DND-41 (cell line): Measurements from ENCODE around the gene GET4.
"Not testable (repeated sequence)": the region's sequence is repeated elsewhere in the genome, so short reads cannot be mapped to it uniquely, and the experiment has no call there.

Experiments
- ATAC-seq: fragments of 200-7000 bp; cut with Tn5 transposase; 3 replicates; pipeline ENCODE4 v1.9.1; 2021; ENCODE audit warnings: low read depth; ENCODE audit not compliant: insufficient read depth
- DNase-seq: peaks from one replicate; pipeline ENCODE4 v3.0.0-alpha.2; 2020
- H2AFZ ChIP-seq: 2 replicates; pipeline ENCODE4 v1.6.0; 2012; ENCODE audit warnings: low read depth, low read length
- H3K27ac ChIP-seq: 2 replicates; pipeline ENCODE4 v1.5.1; 2012; ENCODE audit warnings: low read length, inconsistent platforms
- H3K27me3 ChIP-seq: fragments of 200-600 bp; sonication (generic); 2 replicates; pipeline ENCODE4 v1.6.0; 2012; ENCODE audit warnings: low read length, mild to moderate bottlenecking, inconsistent platforms; ENCODE audit not compliant: insufficient read depth, poor library complexity
- H3K36me3 ChIP-seq: 2 replicates; pipeline ENCODE4 v1.5.1; 2012; ENCODE audit warnings: low read length, inconsistent platforms; ENCODE audit not compliant: insufficient read depth
- H3K4me1 ChIP-seq: 2 replicates; pipeline ENCODE4 v1.5.1; 2012; ENCODE audit warnings: mild to moderate bottlenecking, low read length; ENCODE audit not compliant: insufficient read depth
- H3K4me2 ChIP-seq: 2 replicates; pipeline ENCODE4 v1.6.0; 2012; ENCODE audit warnings: mild to moderate bottlenecking, moderate library complexity, low read length, inconsistent platforms; ENCODE audit not compliant: insufficient read depth
- H3K4me3 ChIP-seq, 2 experiments: fragments of 200-600 bp in 1 of 2; shearing (Covaris generic) in 1 of 2; 2 replicates each; pipeline ENCODE4 v1.5.1; 2012 to 2016; ENCODE audit warnings: inconsistent platforms in 2 of 2, low read length in 2 of 2, mild to moderate bottlenecking in 2 of 2, low read depth in 1 of 2, moderate library complexity in 1 of 2
- H3K79me2 ChIP-seq: 2 replicates; pipeline ENCODE4 v1.6.0; 2012; ENCODE audit warnings: low read length, inconsistent platforms; ENCODE audit not compliant: insufficient read depth
- H3K9ac ChIP-seq: 2 replicates; pipeline ENCODE4 v1.6.0; 2012; ENCODE audit warnings: low read depth, mild to moderate bottlenecking, inconsistent platforms, low read length, moderate library complexity
- H3K9me3 ChIP-seq: 2 replicates; pipeline ENCODE4 v1.5.1; 2012; ENCODE audit warnings: low read length, moderate library complexity, mild to moderate bottlenecking, inconsistent platforms; ENCODE audit not compliant: insufficient read depth, severe bottlenecking
- H4K20me1 ChIP-seq: 2 replicates; pipeline ENCODE4 v1.6.0; 2012; ENCODE audit warnings: low read length; ENCODE audit not compliant: insufficient read depth
- CTCF ChIP-seq: IDR thresholded peaks from 2 replicates; pipeline ENCODE4 v1.5.1; 2012; ENCODE audit warnings: borderline replicate concordance, low read length, moderate library complexity, mild to moderate bottlenecking; ENCODE audit not compliant: poor library complexity, severe bottlenecking; ENCODE audit errors: extremely low read depth
- EZH2 ChIP-seq: IDR thresholded peaks from 3 replicates; pipeline ENCODE4 v1.6.1; 2012; ENCODE audit warnings: borderline replicate concordance, low read depth, mild to moderate bottlenecking, moderate library complexity, low read length, inconsistent platforms; ENCODE audit not compliant: severe bottlenecking

Gene GET4

GRCh38 chr7:923108-924041, 47.0 kb downstream of the GET4 start:
- DNase-seq, result peak; percentile 96
- TF ChIP-seq CTCF (no peak), EZH2 (no peak)
- peak; percentile 97 for ATAC-seq
- no peaks in the 10 kb centered on the region for H3K27me3 ChIP-seq
- no peaks in the 10 kb centered on the region for H3K36me3 ChIP-seq
- peaks cover 20% of the 10 kb centered on the region for H3K4me1 ChIP-seq
- no peaks in the 10 kb centered on the region for H3K79me2 ChIP-seq
- peak overlapping the region; percentile 88 for H3K27ac ChIP-seq
- H4K20me1 ChIP-seq, result no peaks in the 10 kb centered on the region
- H3K9ac ChIP-seq, result peak overlapping the region; percentile 56
- H3K9me3 ChIP-seq, result no peaks in the 10 kb centered on the region
- H3K4me2 ChIP-seq, result peak overlapping the region; percentile 73
- H2AFZ ChIP-seq, result peak overlapping the region; percentile 76
- peak overlapping the region in 1 of 2 experiments; percentile 55; a peak in 2 of 4 replicates for H3K4me3 ChIP-seq

GRCh38 chr7:924042-924441, 47.7 kb downstream of the GET4 start:
- not testable (repeated sequence) for DNase-seq, H3K4me3 ChIP-seq, H3K9ac ChIP-seq, H2AFZ ChIP-seq, H3K27me3 ChIP-seq, ATAC-seq, H3K9me3 ChIP-seq, H4K20me1 ChIP-seq, H3K27ac ChIP-seq, H3K36me3 ChIP-seq, H3K79me2 ChIP-seq
- H3K4me1 ChIP-seq, result peaks cover 20% of the 10 kb centered on the region
- 0 out of 2 replicates have a peak overlapping the region, but pooled peaks have one; percentile 73 for H3K4me2 ChIP-seq

- no peak overlapping the region for H3K27ac ChIP-seq
- H3K4me2 ChIP-seq, result no peak overlapping the region
- H3K4me1 ChIP-seq, result peaks cover 20% of the 10 kb centered on the region
- no peaks in the 10 kb centered on the region for H4K20me1 ChIP-seq
- no peak for ATAC-seq
- no peak overlapping the region for H3K9ac ChIP-seq
- no peaks in the 10 kb centered on the region for H3K36me3 ChIP-seq
- no peaks in the 10 kb centered on the region for H3K9me3 ChIP-seq
- no peak overlapping the region for H3K4me3 ChIP-seq
- TF ChIP-seq CTCF, result no peak
- TF ChIP-seq EZH2, result no peak
- no peaks in the 10 kb centered on the region for H3K79me2 ChIP-seq
- H2AFZ ChIP-seq, result no peak overlapping the region
- H3K27me3 ChIP-seq, result no peaks in the 10 kb centered on the region
- DNase-seq, result no peak
These were observed 48.3 kb downstream of the GET4 start for GRCh38 chr7:924541-925231.

GRCh38 chr7:925601-926000, 49.2 kb downstream of the GET4 start:
- no peak overlapping the region for H3K9ac ChIP-seq

More at GRCh38 chr7:925601-926000, 49.2 kb downstream of the GET4 start:
- H4K20me1 ChIP-seq, result no peaks in the 10 kb centered on the region
- peaks cover 20% of the 10 kb centered on the region for H3K4me1 ChIP-seq
- no peak overlapping the region for H3K4me2 ChIP-seq
- no peaks in the 10 kb centered on the region for H3K27me3 ChIP-seq
- no peaks in the 10 kb centered on the region for H3K9me3 ChIP-seq
- H3K79me2 ChIP-seq, result no peaks in the 10 kb centered on the region
- DNase-seq (peak; percentile 40), ATAC-seq (no peak)
- no peaks in the 10 kb centered on the region for H3K36me3 ChIP-seq
- H2AFZ ChIP-seq, result no peak overlapping the region
- no peak overlapping the region for H3K27ac ChIP-seq
- H3K4me3 ChIP-seq, result no peak overlapping the region
- TF ChIP-seq CTCF, result no peak
- no peak for TF ChIP-seq EZH2
